Medulla oblongata (tissue), 1 donor: Measurements from ENCODE around the gene CLEC17A.

Experiments used
- DNase-seq: peaks from one replicate; pipeline ENCODE4 v3.0.0-alpha.2; 2015; ENCODE audit errors: extremely low spot score

The CLEC17A gene

DNA sequence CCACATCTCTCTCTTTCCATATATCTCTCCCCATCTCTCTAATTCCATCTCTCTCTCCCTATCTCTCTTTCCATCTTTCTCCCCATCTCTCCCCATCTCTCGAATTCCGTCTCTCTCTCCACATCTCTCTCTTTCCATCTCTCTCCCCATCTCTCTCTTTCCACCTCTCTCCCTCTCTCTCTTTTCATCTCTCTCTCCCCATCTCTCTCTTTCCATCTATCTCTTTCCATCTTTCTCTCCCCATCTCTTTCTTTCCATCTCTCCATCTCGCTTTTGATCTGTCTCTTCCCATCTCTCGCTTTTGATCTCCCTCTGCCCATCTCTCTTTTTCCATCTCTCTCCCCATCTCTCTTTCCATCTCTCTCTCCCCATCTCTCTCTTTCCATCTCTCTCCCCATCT is 66.1 kb downstream of the CLEC17A start:
- no peak for DNase-seq

DNA sequence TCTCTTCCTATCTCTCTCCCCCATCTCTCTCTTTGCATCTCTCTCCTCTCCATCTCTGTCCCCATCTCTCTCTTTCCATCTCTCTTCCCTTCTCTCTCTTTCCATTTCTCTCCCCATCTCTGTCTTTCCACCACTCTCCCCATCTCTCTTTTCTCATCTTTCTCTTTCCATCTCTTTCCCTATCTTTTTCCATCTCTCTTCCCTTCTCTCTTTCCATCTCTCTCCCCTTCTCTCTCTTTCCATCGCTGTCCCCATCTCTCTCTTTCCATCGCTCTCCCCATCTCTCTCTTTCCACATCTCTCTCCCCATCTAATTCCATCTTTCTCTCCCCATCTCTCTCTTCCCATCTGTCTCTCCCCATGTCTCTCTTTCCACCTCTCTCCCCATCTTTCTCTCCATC is 67.3 kb downstream of the CLEC17A start:
- no peak for DNase-seq

DNA sequence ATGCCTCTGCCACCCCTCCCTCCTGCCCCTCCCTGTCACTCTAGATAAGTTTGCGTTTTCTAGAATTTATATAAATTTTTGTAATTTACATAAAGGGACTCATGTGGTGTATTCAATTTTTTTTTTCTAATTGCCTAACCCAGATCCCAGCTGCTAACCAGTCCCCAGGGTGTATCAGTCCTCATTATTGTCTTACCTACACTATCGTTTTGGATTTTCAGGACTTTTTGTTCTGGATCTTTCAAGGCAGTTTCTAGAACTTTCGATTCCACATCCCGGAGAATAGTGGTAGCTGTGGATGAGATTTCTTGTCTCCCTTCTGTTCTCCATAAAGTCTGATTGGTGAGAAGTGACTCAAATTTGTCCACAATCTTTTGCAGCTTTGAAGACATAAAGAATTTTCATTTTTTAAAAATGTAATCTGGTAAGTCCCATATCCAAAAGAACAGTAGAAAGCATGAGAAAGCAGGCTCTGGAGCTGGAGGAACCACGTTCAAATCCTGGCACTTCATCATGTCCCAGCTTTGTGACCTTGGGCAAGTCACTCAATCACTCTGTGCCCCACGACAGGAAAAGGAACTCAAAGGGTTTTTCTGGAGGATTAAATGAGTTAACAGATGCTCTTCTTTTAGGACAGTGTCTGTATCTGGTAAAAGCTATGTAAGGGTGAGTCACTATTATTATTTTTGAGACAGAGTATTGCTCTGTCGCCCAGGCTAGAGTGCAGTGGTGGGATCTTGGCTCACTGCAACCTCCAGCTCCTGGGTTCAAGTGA is 72.1 kb downstream of the CLEC17A start:
- no peak for DNase-seq

DNA sequence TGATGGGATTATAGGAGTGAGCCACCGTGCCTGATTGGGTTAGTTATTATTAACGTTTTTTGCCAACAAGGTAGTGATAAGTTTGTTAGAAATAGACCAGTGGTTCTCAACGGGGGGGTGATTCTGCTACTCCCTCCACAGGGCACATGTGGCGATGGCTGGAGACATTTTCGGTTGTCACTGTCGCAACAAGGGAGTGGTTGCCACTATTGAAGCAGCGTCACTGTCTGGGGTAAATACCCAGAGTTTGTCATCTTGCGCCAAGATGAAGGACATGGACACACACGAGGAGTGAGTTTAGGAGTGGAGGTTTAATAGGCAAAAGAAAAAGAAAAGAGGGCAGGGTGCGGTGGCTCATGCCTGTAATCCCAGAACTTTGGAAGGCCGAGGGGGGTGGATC is 72.8 kb downstream of the CLEC17A start:
- no peak for DNase-seq

DNA sequence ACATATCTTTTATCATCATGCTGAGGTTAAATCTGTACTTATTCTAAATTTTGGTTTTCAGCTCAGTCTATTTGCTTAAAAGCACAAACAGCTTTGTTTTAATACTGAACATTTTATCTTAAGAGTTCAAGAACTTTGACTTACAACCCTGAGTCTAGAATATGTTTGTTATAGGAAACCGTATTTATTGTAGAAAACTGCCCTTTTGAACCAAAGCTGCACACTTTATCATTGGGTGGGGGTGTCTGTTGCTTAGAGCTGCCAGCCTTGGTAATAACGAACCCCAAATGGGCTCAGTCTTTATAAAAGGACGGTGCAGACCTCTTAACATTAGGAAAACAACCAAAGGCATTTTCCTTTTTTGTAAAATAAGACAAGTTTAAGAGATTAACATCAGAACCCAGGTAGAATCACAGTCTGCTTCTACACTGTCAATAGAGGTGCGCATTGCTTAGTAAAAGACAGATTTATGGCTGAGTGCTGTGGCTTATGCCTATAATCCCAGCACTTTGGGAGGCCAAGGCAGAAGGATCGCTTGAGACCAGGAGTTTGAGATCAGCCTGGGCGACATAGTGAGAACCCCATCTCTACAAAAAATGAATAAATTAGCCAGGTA is 77.1 kb downstream of the CLEC17A start:
- DNase-seq = no peak

- peak; percentile 72 for DNase-seq
Measured at GRCh38 chr19:14661372-14661924, 78.6 kb downstream of the CLEC17A start.
